ENCODE data around the gene PDGFA. TPM values are rescaled to one million over a fixed set of nuclear protein-coding genes. Genes with fewer than 3 reads are reported as not detected.
A peak's percentile ranks its signal among the peaks of the same experiment; 100 is the strongest.

The PDGFA gene
- total RNA-seq, 1 experiment from 2014 or later, result 20.1 TPM

- TSS peak; percentile 36 for BruUV-seq (replicated peaks)
- ChIA-PET CTCF (interaction anchor here (0.6 to 1.2 kb wide), 2 partner anchors 21 to 185 kb away, joined by 3 read pairs; no protein-coding TSS in a partner anchor), POLR2A (interaction anchor here (1.2 kb wide), 1 partner anchor 24 kb away, joined by 4 read pairs; no protein-coding TSS in a partner anchor)
- TF ChIP-seq, protein P1, sequence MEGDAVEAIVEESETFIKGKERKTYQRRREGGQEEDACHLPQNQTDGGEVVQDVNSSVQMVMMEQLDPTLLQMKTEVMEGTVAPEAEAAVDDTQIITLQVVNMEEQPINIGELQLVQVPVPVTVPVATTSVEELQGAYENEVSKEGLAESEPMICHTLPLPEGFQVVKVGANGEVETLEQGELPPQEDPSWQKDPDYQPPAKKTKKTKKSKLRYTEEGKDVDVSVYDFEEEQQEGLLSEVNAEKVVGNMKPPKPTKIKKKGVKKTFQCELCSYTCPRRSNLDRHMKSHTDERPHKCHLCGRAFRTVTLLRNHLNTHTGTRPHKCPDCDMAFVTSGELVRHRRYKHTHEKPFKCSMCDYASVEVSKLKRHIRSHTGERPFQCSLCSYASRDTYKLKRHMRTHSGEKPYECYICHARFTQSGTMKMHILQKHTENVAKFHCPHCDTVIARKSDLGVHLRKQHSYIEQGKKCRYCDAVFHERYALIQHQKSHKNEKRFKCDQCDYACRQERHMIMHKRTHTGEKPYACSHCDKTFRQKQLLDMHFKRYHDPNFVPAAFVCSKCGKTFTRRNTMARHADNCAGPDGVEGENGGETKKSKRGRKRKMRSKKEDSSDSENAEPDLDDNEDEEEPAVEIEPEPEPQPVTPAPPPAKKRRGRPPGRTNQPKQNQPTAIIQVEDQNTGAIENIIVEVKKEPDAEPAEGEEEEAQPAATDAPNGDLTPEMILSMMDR (IDR thresholded peaks at IDR 0.05; ENCODE audit: unreplicated experiment), result no peak
- H3K36me3 Mint-ChIP-seq (ENCODE audit: insufficient read depth, unreplicated experiment), result peaks cover 13% of the 10 kb centered on the region
- no peaks in the 10 kb centered on the region for H3K27me3 Mint-ChIP-seq (ENCODE audit: insufficient read depth, unreplicated experiment)
- intact Hi-C loops (cut with micrococcal nuclease), result loop anchor here (5.0 kb wide), 1 partner anchor 212 kb away; the partner anchor contains the start of genes DNAAF5 and PRKAR1B
- no peak overlapping the region for H3K4me3 Mint-ChIP-seq (ENCODE audit: unreplicated experiment)
- no peaks in the 10 kb centered on the region for H3K9me3 Mint-ChIP-seq (ENCODE audit: unreplicated experiment)
- no peak overlapping the region for H3K27ac Mint-ChIP-seq (ENCODE audit: low read depth, unreplicated experiment)
- H3K4me1 Mint-ChIP-seq (ENCODE audit: insufficient read depth, unreplicated experiment), result peaks cover 4% of the 10 kb centered on the region
- DNase-seq (ENCODE audit: unreplicated experiment), result no peak
Observed at GRCh38 chr7:515628-516027, 4.0 kb downstream of the PDGFA start.

DNA sequence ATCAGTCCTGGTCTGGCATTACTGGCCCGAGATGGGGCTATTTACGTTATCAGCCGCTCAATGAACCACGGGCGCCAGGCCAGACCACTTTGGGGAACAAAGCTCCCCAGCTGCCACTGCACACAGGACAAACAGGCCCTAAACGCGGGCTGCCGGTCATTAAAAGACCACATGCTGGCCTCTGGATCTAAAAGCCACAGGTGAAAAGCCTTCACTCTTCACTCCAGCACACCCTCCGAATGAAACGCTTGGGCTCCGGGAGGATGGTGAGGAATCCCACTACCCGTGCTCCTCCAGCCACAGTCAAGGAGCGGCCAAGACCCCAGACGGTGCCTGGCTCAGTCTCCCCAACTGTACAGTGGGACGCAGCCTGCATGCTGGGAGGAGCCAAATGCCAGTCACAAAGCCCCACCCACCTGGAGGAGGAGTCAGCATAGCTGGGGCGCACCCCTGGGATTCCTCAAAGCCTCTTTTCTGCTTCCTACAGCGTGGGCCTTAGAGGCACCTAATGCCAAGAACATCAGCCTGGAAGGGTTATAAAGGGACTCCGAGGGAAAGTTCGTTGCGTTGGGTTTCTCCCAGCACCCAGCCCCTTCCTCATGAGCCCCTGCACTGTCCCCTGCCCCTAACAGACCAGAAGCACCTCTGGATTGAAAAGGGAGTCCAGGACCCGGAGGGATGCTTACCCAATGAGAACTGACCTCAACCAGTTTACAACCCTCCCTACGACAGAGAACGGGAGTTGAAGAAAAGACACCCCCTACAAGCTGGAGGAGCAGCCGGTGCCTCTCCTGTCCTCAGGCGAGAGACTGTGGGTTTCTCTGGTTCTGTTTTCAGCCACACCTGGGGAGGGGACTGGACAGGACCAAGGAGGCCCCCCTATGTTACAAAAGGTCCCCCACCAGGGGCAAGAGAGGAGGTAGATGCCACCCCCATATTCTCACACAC, 4.7 kb downstream of the PDGFA start:
- no peak for DNase-seq (ENCODE audit: unreplicated experiment)
- H3K4me1 Mint-ChIP-seq (ENCODE audit: insufficient read depth, unreplicated experiment), result peaks cover 4% of the 10 kb centered on the region
- TF ChIP-seq, protein P1 (IDR thresholded peaks at IDR 0.05; ENCODE audit: unreplicated experiment), result no peak
- no peak overlapping the region for H3K27ac Mint-ChIP-seq (ENCODE audit: low read depth, unreplicated experiment)
- peaks cover 14% of the 10 kb centered on the region for H3K36me3 Mint-ChIP-seq (ENCODE audit: insufficient read depth, unreplicated experiment)
- BruUV-seq (replicated peaks), result no TSS peak
- CTCF ChIA-PET, result interaction anchor here (0.6 to 1.2 kb wide), 2 partner anchors 185 to 218 kb away, joined by 3 read pairs; no protein-coding TSS in a partner anchor
- no peak overlapping the region for H3K4me3 Mint-ChIP-seq (ENCODE audit: unreplicated experiment)
- POLR2A ChIA-PET, result interaction anchor here (1.2 kb wide), 1 partner anchor 24 kb away, joined by 4 read pairs; no protein-coding TSS in a partner anchor
- H3K9me3 Mint-ChIP-seq (ENCODE audit: unreplicated experiment), result no peaks in the 10 kb centered on the region
- intact Hi-C loops (cut with micrococcal nuclease), result loop anchor here (5.0 kb wide), 1 partner anchor 212 kb away; the partner anchor contains the start of genes DNAAF5 and PRKAR1B
- H3K27me3 Mint-ChIP-seq (ENCODE audit: insufficient read depth, unreplicated experiment), result no peaks in the 10 kb centered on the region

- no TSS peak for BruUV-seq (replicated peaks)
- no peak overlapping the region for H3K27ac Mint-ChIP-seq (ENCODE audit: low read depth, unreplicated experiment)
- peaks cover 4% of the 10 kb centered on the region for H3K4me1 Mint-ChIP-seq (ENCODE audit: insufficient read depth, unreplicated experiment)
- no peaks in the 10 kb centered on the region for H3K9me3 Mint-ChIP-seq (ENCODE audit: unreplicated experiment)
- H3K27me3 Mint-ChIP-seq (ENCODE audit: insufficient read depth, unreplicated experiment), result no peaks in the 10 kb centered on the region
- peaks cover 21% of the 10 kb centered on the region for H3K36me3 Mint-ChIP-seq (ENCODE audit: insufficient read depth, unreplicated experiment)
- TF ChIP-seq, protein P1 (IDR thresholded peaks at IDR 0.05; ENCODE audit: unreplicated experiment), result no peak
- no peak for DNase-seq (ENCODE audit: unreplicated experiment)
- POLR2A ChIA-PET, result no interaction called here
- intact Hi-C loops (cut with micrococcal nuclease), result no loop called here
- CTCF ChIA-PET, result interaction anchor here (1.2 kb wide), 2 partner anchors 217 to 218 kb away, joined by 3 read pairs; no protein-coding TSS in a partner anchor
- H3K4me3 Mint-ChIP-seq (ENCODE audit: unreplicated experiment), result no peak overlapping the region
Observed at GRCh38 chr7:514242-514641, 5.4 kb downstream of the PDGFA start.

GRCh38 chr7:513521-514166, 6.0 kb downstream of the PDGFA start:
- no peak overlapping the region for H3K4me3 Mint-ChIP-seq (ENCODE audit: unreplicated experiment)
- ChIA-PET POLR2A (no interaction called here), CTCF (interaction anchor here (0.6 to 1.2 kb wide), 3 partner anchors 80 to 219 kb away, joined by 3 to 4 read pairs (median 3); no protein-coding TSS in a partner anchor)
- H3K9me3 Mint-ChIP-seq (ENCODE audit: unreplicated experiment), result no peaks in the 10 kb centered on the region
- TF ChIP-seq, protein P1 (IDR thresholded peaks at IDR 0.05; ENCODE audit: unreplicated experiment), result no peak
- intact Hi-C loops (cut with micrococcal nuclease), result no loop called here
- H3K27ac Mint-ChIP-seq (ENCODE audit: low read depth, unreplicated experiment), result no peak overlapping the region
- no TSS peak for BruUV-seq (replicated peaks)
- peaks cover 23% of the 10 kb centered on the region for H3K36me3 Mint-ChIP-seq (ENCODE audit: insufficient read depth, unreplicated experiment)
- no peaks in the 10 kb centered on the region for H3K27me3 Mint-ChIP-seq (ENCODE audit: insufficient read depth, unreplicated experiment)
- DNase-seq (ENCODE audit: unreplicated experiment), result no peak
- H3K4me1 Mint-ChIP-seq (ENCODE audit: insufficient read depth, unreplicated experiment), result peaks cover 4% of the 10 kb centered on the region
